Esophagus mucosa (tissue), 1 donor: ENCODE measurements around the gene RORB. TPM values are rescaled to one million over a fixed set of nuclear protein-coding genes. Genes with fewer than 3 reads are reported as not detected.

Source experiments
- ATAC-seq: fragments of 200-7000 bp; cut with Tn5 transposase; one replicate; pipeline ENCODE4 v1.9.1; 2020
- total RNA-seq: library from RNA; stranded (reverse); gene quantifications from one replicate; pipeline ENCODE4 v1.2.4, GENCODE V29; 2023
- donor health status: DM: yes; HTN: yes; CAD: no.

Gene RORB
- total RNA-seq, 1 donor from 2014 or later: 0.08 TPM

GRCh38 chr9:74609671-74610405 lies 112.7 kb downstream of the RORB start:
- ATAC-seq: no peak

DNA sequence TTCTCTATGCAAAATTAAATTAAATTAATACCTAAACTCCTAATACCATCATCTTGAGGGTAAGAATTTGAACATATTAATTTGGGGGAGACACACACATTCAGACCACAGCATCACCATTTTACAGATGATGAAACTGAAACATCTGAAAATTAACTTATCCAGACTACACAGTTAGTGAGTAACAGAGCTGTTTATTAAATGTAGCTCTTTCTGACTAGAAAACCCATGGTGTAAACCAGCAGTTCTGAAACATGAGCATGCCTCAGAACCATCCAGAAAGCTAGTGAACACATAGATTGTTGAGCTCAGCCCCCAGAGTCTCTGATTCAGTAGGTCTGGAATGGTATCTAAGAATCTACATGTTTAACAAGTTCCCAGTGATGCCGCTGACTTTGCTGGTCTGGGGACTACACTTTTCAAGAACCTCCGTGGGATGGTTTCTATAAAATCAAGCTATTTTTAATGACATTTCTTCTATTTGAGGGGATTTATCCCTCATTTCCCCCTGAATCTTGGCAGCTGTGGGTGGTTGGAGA lies 113.5 kb downstream of the RORB start:
- no peak for ATAC-seq

DNA sequence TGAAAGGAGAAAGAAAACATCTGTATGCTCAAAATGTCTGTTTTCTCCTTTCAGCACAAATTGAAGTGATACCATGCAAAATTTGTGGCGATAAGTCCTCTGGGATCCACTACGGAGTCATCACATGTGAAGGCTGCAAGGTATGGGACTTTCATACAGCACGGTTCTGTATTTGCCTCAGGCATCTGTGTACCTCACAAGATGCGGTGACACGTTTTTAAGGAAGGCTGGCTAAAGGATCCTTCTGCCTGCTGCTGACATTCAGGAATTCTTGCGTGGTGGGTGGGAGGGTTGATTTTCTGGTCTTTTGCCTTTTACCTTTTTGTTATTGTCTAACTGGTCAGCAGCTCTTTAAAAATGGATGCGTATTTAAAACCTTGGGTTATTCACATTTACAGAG lies 133.1 kb downstream of the RORB start:
- ATAC-seq: no peak

DNA sequence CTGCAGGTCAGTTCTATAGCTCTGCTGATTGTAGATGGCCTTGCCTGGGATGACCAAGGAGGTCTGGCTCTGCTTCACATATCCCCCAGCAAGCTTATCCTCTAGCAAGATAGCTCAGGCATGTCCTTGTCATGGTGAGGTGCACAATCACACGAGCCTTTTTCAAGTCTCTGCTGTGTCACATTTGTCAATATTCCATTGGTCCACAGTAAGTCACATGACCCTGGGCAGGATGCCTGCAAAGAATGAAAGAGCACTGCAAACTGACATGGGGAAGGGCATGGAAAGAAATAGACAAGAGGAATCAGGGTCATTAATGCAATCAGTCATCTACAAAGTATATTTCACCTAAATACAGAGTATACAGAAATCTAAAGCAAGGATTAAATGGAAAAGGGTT lies 142.0 kb downstream of the RORB start:
- no peak for ATAC-seq

- ATAC-seq: peak; percentile 53
These were observed 145.2 kb downstream of the RORB start for GRCh38 chr9:74642376-74642775.

DNA sequence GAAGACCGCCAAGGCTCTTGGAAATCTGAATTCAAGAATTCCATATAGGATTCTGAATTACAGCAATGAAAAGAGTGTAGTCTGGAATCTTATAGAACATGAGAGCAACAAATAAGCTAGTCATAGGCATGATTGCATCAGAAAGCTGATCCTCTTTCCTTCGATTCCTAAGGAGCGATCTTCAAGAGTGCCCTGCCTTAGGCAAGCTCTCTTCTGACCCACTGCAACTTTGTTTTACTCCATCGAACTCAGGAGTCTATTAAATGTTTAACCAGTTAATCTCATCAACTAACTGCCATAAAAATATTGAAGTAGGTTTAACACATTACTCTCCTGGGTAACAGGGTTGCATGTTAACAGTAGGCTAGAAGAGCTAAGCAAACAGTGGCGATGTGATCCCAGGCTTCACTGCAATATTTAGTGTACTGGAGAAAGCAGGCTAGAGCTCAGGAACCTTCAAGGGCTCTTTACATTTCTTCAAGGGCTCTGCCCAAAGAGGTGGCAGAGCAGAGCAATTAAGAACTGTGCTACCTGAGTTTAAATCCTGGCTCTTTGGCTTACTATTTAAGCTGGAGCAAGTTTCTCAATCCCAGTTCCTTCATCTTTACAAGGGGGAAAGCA lies 146.3 kb downstream of the RORB start:
- ATAC-seq: no peak

DNA sequence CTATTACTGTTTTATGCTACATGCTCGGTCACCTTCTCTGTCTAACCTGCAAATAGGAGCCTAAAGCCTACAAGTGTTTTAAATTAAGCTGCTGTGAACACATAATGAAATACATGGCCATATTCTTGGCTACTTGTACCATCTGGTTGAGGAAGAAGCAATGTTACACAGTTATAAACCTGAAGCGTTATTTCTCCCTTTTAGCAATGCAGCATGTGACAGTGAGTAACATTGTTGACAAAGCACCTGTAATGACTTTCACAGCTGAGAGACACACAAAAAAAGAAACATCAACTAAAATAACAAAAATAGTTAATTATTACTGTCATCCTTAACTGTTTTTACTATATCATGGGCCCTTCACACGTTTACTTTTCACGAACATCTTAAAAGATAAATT lies 146.9 kb downstream of the RORB start:
- ATAC-seq: no peak

DNA sequence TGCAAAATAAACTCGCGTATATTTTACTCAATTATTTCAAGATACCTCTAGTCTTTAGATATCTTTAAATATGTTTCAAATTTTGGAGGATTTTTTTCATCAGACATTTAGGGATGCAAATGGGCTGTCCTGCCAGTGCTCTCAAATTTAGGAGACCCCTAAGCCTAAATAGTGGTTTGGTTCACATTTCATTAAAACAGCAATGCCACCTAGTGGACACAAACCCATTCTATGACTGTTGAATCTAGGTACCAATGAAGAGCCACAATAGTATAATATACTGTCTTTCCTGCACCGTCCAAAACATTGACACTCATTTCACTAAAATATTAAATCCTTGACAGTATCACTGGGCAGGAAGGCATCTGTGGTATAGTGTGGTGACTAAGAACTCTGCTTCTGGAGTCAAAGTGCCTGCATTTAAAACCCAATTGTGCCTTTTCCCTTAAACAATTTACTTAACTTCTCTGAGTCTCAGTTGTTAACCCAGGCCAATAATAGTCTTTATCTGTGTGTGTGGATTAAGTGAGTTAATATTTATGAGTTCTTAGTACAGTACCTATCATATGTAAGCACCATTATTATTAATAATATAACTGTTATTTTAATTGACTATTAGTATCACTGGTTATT lies 148.0 kb downstream of the RORB start:
- no peak for ATAC-seq

GRCh38 chr9:74653410-74654080 lies 156.4 kb downstream of the RORB start:
- ATAC-seq: no peak

DNA sequence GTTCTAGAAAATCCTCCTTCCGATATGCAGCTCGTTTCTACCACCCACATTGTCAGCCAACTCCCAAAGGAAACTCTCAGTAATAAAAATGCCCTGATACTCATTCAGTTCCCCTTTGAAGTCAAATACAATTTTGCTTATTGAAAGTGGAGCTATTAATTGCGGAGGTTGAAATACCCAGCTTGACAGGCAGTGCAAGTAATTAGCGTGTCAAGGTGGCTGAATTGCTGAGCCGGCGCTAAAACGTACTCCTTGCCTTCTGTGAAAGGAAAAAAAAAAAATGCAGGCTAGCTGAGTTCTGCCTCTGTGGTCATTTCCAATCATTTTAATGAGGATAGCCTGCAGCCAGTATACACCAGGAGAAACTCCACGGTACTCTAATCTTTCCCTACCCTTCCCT lies 165.5 kb downstream of the RORB start:
- no peak for ATAC-seq

DNA sequence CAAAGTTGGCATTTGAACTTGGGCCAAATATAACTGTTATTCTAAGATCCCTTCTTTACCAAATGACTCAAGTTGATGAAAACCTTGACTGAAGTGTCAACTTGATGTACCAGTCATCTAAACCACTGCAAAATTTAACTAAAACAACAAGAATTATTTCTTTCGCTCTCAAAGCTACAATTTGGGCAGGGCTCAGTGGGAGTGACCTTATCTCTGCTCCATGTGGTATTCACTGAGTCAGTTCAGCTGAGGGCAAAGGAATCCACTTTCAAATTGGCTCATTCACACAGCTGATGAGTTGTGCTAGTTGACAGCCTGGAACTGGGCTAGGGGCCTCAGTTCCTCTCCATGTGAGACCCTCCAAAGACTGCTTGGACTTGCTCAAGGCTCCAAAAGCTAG lies 166.3 kb downstream of the RORB start:
- no peak for ATAC-seq

DNA sequence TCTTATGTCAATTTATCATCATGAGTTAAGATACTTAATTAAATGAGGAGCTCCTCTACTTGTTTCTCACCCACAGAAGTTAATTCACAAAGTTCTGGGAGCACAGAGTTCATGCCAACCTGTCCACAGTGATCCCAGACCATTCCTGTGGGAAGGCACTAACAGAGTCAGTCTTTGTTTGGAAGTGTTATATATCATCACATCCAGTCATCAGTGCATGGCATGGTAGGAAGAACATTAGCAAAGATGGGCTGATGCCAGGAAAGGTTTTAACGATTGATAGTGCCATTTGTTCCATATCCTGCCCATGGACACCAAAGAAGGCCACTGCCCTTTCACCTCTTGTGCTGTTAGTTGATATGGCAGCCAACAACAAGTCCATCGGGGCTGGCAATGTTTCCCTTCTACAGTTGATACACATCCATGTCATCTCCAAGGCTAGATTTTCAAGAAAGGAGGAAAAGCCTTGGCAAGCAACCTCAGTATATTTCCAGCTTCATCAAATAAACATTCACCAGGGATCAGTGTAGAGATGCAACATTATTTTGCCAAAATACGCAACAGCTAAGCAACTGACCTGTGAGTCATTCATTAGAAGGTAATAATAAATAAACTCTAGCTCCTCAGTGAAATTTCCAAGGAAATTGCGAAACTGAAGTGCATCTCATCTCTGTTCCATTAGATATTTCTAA lies 169.6 kb downstream of the RORB start:
- ATAC-seq: no peak

DNA sequence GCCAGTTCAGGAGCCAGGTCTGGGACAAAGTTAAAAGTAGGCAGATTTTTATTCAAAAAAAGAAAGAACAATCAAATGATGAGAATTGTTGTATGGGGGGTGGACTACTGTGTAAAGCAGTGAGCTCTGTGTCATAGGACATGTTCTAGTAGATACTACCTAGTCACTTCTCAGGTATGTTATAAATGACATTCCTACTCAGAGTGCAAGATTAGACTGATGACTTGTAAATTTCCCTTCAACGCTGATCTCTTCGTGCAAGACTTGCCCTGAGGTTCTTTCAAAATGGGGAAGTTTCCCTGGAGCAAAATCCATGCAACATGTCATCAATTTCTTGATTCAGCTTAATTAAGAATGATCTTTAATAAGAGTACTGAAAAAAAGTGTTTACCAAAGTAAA lies 175.1 kb downstream of the RORB start:
- ATAC-seq: no peak

DNA sequence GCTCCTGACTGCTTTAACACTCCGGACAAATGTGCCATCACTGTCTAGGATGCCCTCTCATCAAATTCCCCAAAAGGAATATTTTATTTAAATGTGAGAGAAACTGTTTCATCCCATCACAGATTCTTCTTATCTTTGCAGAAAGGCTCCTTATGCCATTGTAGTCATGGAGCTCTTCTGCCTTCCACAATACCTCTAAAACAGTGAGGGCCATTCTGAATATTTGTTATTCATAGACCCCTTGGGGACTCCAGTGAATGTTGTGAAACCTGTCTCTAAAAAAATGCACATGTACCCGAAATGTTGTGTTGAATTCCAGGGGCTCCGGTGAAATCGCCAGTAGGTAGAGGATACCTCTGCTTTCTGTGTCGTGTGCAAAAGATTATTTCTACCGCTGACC lies 176.9 kb downstream of the RORB start:
- ATAC-seq: no peak

DNA sequence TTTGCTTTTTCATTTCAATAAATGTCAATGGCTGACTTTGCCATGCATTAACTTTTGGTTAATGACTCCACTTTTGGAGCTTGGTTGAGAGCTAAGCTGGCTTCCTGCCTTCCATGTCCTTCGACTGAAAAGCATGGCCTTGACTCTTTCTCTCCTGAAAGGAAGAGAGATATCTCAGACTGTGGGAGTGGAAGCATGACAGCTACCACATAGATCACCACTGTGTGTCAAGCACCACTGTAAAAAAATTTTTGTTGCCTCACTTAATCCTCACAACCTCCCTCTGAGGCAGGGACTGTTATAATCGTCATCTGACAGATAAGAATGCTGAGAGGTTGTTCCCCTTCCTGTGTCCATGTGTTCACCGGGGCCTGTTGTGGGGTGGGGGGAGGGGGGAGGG lies 184.8 kb downstream of the RORB start:
- ATAC-seq: no peak

DNA sequence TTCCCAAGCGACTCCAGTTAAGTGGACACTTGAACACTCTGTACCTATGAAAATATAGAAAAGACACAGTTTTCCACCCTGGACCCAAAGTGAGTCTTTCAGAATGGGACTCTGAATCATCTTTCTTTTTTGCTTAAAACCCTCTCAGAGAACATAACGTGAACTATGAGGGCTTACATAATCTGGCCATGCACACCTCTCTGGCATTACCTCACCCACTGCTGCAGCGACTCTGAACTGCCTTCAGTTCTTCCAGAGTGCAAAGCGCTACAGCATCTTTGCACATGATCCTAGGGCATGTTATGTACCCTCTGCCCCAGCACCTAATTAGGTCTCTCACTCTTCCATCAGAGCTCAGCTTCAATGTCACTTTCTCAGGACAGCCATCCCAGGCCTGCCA lies 186.2 kb downstream of the RORB start:
- no peak for ATAC-seq

DNA sequence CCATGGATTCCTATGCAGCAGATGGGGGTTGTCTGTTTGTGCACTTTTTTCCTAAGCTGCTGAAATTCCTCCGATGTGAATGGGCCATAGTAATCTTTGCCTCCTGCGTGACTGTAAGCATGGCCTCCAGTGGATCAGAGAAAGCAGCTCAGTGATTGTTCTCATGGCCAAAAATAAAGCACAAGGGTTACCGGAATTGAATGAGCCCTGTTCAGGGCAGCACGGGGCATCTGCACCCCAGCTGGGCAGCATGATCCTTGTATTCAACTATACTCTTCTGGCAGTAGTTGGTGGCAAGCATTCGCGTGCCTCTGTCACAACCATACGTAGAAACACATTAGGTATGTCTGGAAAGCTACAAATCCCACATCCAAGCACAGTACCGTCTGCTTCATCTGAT lies 193.9 kb downstream of the RORB start:
- ATAC-seq: no peak

- ATAC-seq: no peak
These were observed 199.4 kb downstream of the RORB start for GRCh38 chr9:74696520-74696919.

- ATAC-seq: no peak
These were observed 200.4 kb downstream of the RORB start for GRCh38 chr9:74697535-74697934.

- no peak for ATAC-seq
These were observed 214.2 kb downstream of the RORB start for GRCh38 chr9:74711341-74711740.

DNA sequence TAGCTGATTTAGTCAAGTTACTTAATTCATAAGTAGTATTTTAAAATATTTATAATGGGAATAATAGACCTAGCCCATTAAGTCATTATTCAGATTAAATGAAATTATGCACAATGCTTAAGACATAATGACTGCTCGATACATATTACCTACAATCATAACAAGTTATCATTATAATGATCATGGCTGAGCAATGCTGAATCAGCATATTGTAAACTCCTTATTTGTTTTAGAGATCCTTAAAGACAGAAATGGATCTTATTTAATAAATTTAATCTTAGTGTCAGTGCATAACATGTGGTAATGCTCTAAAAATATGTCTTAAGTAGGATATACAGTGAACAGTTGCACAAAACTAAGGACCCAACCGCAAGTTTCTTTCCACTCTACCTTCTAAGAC lies 221.6 kb downstream of the RORB start:
- no peak for ATAC-seq

DNA sequence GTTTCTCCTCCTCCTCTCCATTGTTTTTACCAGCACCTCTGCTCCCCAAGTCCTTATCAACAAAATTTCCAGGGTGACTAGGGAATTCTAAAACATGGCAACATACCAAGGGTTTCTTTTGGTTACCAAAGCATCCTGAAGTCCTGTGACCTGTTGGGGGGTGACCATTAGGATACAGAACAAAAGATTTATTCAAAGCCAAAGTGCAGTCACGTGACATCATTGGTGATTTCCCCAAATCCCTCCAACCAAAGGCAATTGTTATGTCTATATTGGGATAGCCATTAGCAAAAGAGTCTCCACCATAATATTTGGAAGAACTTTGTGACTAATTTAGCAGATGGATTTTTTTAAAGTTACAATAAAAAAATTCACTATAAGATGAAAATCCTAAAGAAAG lies 222.2 kb downstream of the RORB start:
- no peak for ATAC-seq
